Body of pancreas (tissue), 4 donors: ENCODE measurements around the gene SPO11.

Experiments used
- CTCF ChIP-seq, 7 experiments: fragments of 450-650 bp in 4 of 7; fragments of 200-600 bp in 3 of 7; sonication (generic) in 3 of 7; IDR thresholded peaks; one replicate each; pipeline ENCODE4 v1.5.1; 2016 to 2019; ENCODE audit warnings: antibody characterized with exemption in 7 of 7
- POLR2A ChIP-seq, 3 donors: fragments of 450-650 bp; IDR thresholded peaks; one replicate each; pipeline ENCODE4 v1.6.1; 2016; ENCODE audit warnings: antibody characterized with exemption in 3 of 3, mild to moderate bottlenecking in 2 of 3

DNA sequence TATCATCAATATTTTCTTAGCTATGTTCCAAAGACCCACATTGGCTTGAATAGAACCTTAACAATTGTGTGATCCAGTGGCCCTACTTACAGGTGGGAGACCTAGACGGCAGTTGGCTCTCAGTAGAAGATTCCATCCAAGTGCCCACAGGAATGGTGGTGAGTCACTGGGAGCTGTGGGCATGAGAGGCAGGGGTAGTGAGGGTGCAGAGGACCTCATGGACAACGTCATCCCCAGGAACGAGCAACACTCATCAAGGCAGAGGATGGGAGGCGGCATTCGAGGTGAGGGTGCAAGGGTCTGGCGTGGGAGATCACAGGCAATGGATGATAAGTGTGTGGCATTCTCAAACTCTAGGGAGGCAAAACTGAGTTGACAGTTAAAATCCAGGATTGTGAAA, 17.5 kb upstream of the SPO11 start:
- TF ChIP-seq CTCF (IDR thresholded peaks at IDR 0.05) (no peak), POLR2A (IDR thresholded peaks at IDR 0.05) (no peak)
